ENCODE data around the gene CHMP4B. TPM values are rescaled to one million over a fixed set of nuclear protein-coding genes. Genes with fewer than 3 reads are reported as not detected.

The CHMP4B gene
- polyA plus RNA-seq, 1 of the 3 experiments (the other 2 are of a cell fraction), result 123 TPM

GRCh38 chr20:33846291-33846935 is 35.3 kb downstream of the CHMP4B start (continued):
- TF ChIP-seq IRF3 (IDR thresholded peaks at IDR 0.05; ENCODE audit: low read depth, low read length), result no peak

- H3K36me3 ChIP-seq (replicated peaks in 1 of 2; ENCODE audit: control insufficient read depth in 1 of 2, insufficient read depth in 2 of 2, low read length in 1 of 2), result peaks cover 5 to 19% of the 10 kb centered on the region in 2 experiments
- H3K9me2 ChIP-seq, result no peaks in the 10 kb centered on the region
- H3K4me3 ChIP-seq (ENCODE audit: low read depth in 2 of 2, low read length in 1 of 2), result no peak overlapping the region
- H2AFZ ChIP-seq (ENCODE audit: low read depth), result no peak overlapping the region
- H3K4me2 ChIP-seq, result no peak overlapping the region
- peaks cover 4% of the 10 kb centered on the region for H3F3A ChIP-seq (replicated peaks; ENCODE audit: insufficient read depth)
- no peaks in the 10 kb centered on the region for H3K9me3 ChIP-seq
- H3K27me3 ChIP-seq (ENCODE audit: insufficient read depth), result no peaks in the 10 kb centered on the region
- H3K9ac ChIP-seq, result no peak overlapping the region
- POLR2A ChIA-PET, result no interaction called here
- H3K79me2 ChIP-seq (ENCODE audit: insufficient read depth), result peaks cover 82% of the 10 kb centered on the region
- H4K20me1 ChIP-seq (ENCODE audit: insufficient read depth), result peaks cover 82% of the 10 kb centered on the region
- H3K27ac ChIP-seq (ENCODE audit: low read depth in 2 of 2, low read length in 1 of 2), result no peak overlapping the region
- H3K4me1 ChIP-seq (ENCODE audit: control insufficient read depth in 1 of 2, insufficient read depth in 2 of 2, low read depth in 1 of 2, low read length in 1 of 2), result peaks cover 21 to 33% of the 10 kb centered on the region in 2 experiments
- TF ChIP-seq REST (IDR thresholded peaks at IDR 0.05; ENCODE audit: low read depth, low read length), result no peak
- no peak for TF ChIP-seq CTCF (IDR thresholded peaks at IDR 0.05)
- TF ChIP-seq ELF1 (IDR thresholded peaks at IDR 0.05), result no peak
- no peak for TF ChIP-seq JUND (IDR thresholded peaks at IDR 0.05)
- no peak for TF ChIP-seq POLR2AphosphoS5 (IDR thresholded peaks at IDR 0.05; ENCODE audit: low read depth, low read length)
- TF ChIP-seq USF2 (IDR thresholded peaks at IDR 0.05; ENCODE audit: borderline replicate concordance, low read depth, low read length), result no peak
- no peak for TF ChIP-seq RXRA (IDR thresholded peaks at IDR 0.05; ENCODE audit: borderline replicate concordance, low read depth)
- no peak for TF ChIP-seq IRF3 (IDR thresholded peaks at IDR 0.05; ENCODE audit: low read depth, low read length)
- no peak for TF ChIP-seq SIN3A (IDR thresholded peaks at IDR 0.05; ENCODE audit: borderline replicate concordance, low read depth, low read length)
- TF ChIP-seq GATA2 (CRISPR knock-in tag; IDR thresholded peaks at IDR 0.05), result no peak
- TF ChIP-seq TCF12 (IDR thresholded peaks at IDR 0.05), result no peak
- TF ChIP-seq CHD2 (IDR thresholded peaks at IDR 0.05; ENCODE audit: low read length, partially characterized antibody), result no peak
- TF ChIP-seq RCOR1 (IDR thresholded peaks at IDR 0.05; ENCODE audit: low read length), result no peak
- TF ChIP-seq RFX5 (IDR thresholded peaks at IDR 0.05; ENCODE audit: low read length), result no peak
- TF ChIP-seq FOSL2 (IDR thresholded peaks at IDR 0.05; ENCODE audit: borderline replicate concordance, low read depth), result no peak
- no peak for TF ChIP-seq EP300 (IDR thresholded peaks at IDR 0.05; ENCODE audit: borderline replicate concordance in 1 of 2, low read depth in 1 of 2, low read length in 1 of 2)
- TF ChIP-seq MAX (IDR thresholded peaks at IDR 0.05; ENCODE audit: low read depth), result no peak
- DNase-seq, result no peak
- CTCF ChIA-PET, result interaction anchor here (0.6 to 2.9 kb wide), 3 partner anchors 17 to 282 kb away, joined by 3 to 13 read pairs (median 4); no protein-coding TSS in a partner anchor
These were observed 35.9 kb downstream of the CHMP4B start for GRCh38 chr20:33847006-33847405.

Data from SK-N-SH (cell line).